MM.1S (cell line): ENCODE results near the gene CRNKL1.
A peak's percentile ranks its signal among the peaks of the same experiment; 100 is the strongest.

Experiments
- DNase-seq: peaks from one replicate; pipeline ENCODE4 v3.0.0-alpha.2; 2015
- H2AFZ ChIP-seq: fragments of 300-600 bp; sonication (generic); 2 replicates; pipeline ENCODE4 v1.6.0; 2016; ENCODE audit warnings: antibody characterized with exemption, low read length
- H3F3A ChIP-seq: fragments of 300-600 bp; sonication (generic); 2 replicates; pipeline ENCODE4 v1.6.1; 2016; ENCODE audit warnings: mild to moderate bottlenecking, antibody characterized with exemption, low read length, moderate library complexity, mixed read lengths; ENCODE audit not compliant: insufficient read depth
- H3K27ac ChIP-seq: fragments of 300-600 bp; sonication (generic); 2 replicates; pipeline ENCODE4 v1.5.1; 2016; ENCODE audit warnings: mild to moderate bottlenecking, low read length
- H3K27me3 ChIP-seq: fragments of 300-600 bp; sonication (generic); replicated peaks from 2 replicates; pipeline ENCODE4 v1.6.0; 2016; ENCODE audit warnings: low read length; ENCODE audit not compliant: insufficient read depth
- H3K36me3 ChIP-seq: fragments of 300-600 bp; sonication (generic); replicated peaks from 2 replicates; pipeline ENCODE4 v1.6.1; 2016; ENCODE audit warnings: mild to moderate bottlenecking, low read length, mixed read lengths; ENCODE audit not compliant: insufficient read depth
- H3K4me1 ChIP-seq: fragments of 300-600 bp; sonication (generic); 2 replicates; pipeline ENCODE4 v1.6.1; 2016; ENCODE audit warnings: low read length, mixed read lengths
- H3K4me2 ChIP-seq: fragments of 300-600 bp; sonication (generic); 2 replicates; pipeline ENCODE4 v1.6.0; 2016; ENCODE audit warnings: low read depth, low read length
- H3K4me3 ChIP-seq: fragments of 300-600 bp; sonication (generic); 2 replicates; pipeline ENCODE4 v1.5.1; 2016; ENCODE audit warnings: low read length, mixed read lengths
- H3K79me2 ChIP-seq: fragments of 300-600 bp; sonication (generic); 2 replicates; pipeline ENCODE4 v1.6.1; 2016; ENCODE audit warnings: mixed run types, low read length, mixed read lengths
- H3K9ac ChIP-seq: fragments of 300-600 bp; sonication (generic); 2 replicates; pipeline ENCODE4 v1.6.1; 2016; ENCODE audit warnings: low read length, mixed read lengths
- H3K9me2 ChIP-seq: fragments of 300-600 bp; sonication (generic); replicated peaks from 2 replicates; pipeline ENCODE4 v1.6.1; 2016; ENCODE audit warnings: mild to moderate bottlenecking, low read length, mixed read lengths; ENCODE audit not compliant: insufficient read depth
- H3K9me3 ChIP-seq: fragments of 300-600 bp; sonication (generic); replicated peaks from 2 replicates; pipeline ENCODE4 v1.6.1; 2016; ENCODE audit warnings: mild to moderate bottlenecking, low read length, mixed read lengths; ENCODE audit not compliant: insufficient read depth
- H4K20me1 ChIP-seq: fragments of 300-600 bp; sonication (generic); 2 replicates; pipeline ENCODE4 v1.6.1; 2016; ENCODE audit warnings: mild to moderate bottlenecking, low read length, moderate library complexity, mixed read lengths; ENCODE audit not compliant: insufficient read depth
- CTCF ChIP-seq: fragments of 300-600 bp; sonication (generic); IDR thresholded peaks from 2 replicates; pipeline ENCODE4 v1.5.1; 2016; ENCODE audit warnings: antibody characterized with exemption, low read length, mixed read lengths
- EZH2 ChIP-seq: fragments of 300-600 bp; sonication (generic); optimal IDR thresholded peaks from 2 replicates; pipeline ENCODE3; 2017; ENCODE audit warnings: low read depth, mild to moderate bottlenecking, antibody characterized with exemption, low read length, mixed read lengths
- EZH2phosphoT487 ChIP-seq: fragments of 300-600 bp; sonication (generic); IDR thresholded peaks from 2 replicates; pipeline ENCODE4 v1.6.1; 2018; ENCODE audit warnings: antibody characterized with exemption, low read length

Gene CRNKL1

GRCh38 chr20:20023395-20023794 is 28.9 kb downstream of the CRNKL1 start:
- DNase-seq = no peak
- Histone ChIP-seq H3K27ac (peak overlapping the region; percentile 76; the same call in 1 of the 2 replicates), H3K4me2 (peak overlapping the region; percentile 68; the same call in 1 of the 2 replicates), H3K9me3 (no peaks in the 10 kb centered on the region), H3K9me2 (no peaks in the 10 kb centered on the region), H3K9ac (no peak overlapping the region), H3K4me1 (peaks cover 47% of the 10 kb centered on the region), H4K20me1 (0 out of 2 replicates have a peak, but pooled peaks cover 5% of the 10 kb centered on the region), H3K4me3 (no peak overlapping the region), H3K36me3 (no peaks in the 10 kb centered on the region; the same call in 1 of the 2 replicates), H3K79me2 (peaks cover 95% of the 10 kb centered on the region), H2AFZ (no peak overlapping the region), H3K27me3 (no peaks in the 10 kb centered on the region), H3F3A (peaks cover 21% of the 10 kb centered on the region)
- no peak for TF ChIP-seq CTCF
- no peak for TF ChIP-seq EZH2phosphoT487
- TF ChIP-seq EZH2 = no peak

GRCh38 chr20:20022498-20022897 is 29.8 kb downstream of the CRNKL1 start:
- peak overlapping the region; percentile 26; the same call in 1 of the 2 replicates for H3K9ac ChIP-seq

GRCh38 chr20:20021835-20022234 is 30.4 kb downstream of the CRNKL1 start:
- H3K9me3 ChIP-seq = no peaks in the 10 kb centered on the region

More at GRCh38 chr20:20022498-20022897, 29.8 kb downstream of the CRNKL1 start:
- peaks cover 96% of the 10 kb centered on the region for H3K79me2 ChIP-seq
- 0 out of 2 replicates have a peak, but pooled peaks cover 5% of the 10 kb centered on the region for H4K20me1 ChIP-seq
- TF ChIP-seq EZH2 (no peak), CTCF (no peak), EZH2phosphoT487 (no peak)
- peaks cover 21% of the 10 kb centered on the region for H3F3A ChIP-seq
- no peak overlapping the region for H2AFZ ChIP-seq
- no peaks in the 10 kb centered on the region for H3K27me3 ChIP-seq
- no peaks in the 10 kb centered on the region for H3K9me2 ChIP-seq
- H3K4me1 ChIP-seq = peaks cover 50% of the 10 kb centered on the region
- no peaks in the 10 kb centered on the region for H3K36me3 ChIP-seq
- peak overlapping the region; percentile 76 for H3K27ac ChIP-seq
- peak overlapping the region; percentile 68 for H3K4me2 ChIP-seq
- H3K9me3 ChIP-seq = no peaks in the 10 kb centered on the region
- DNase-seq = peak; percentile 85
- peak overlapping the region; percentile 44 for H3K4me3 ChIP-seq

More at GRCh38 chr20:20021835-20022234, 30.4 kb downstream of the CRNKL1 start:
- Histone ChIP-seq H3K27me3 (no peaks in the 10 kb centered on the region), H3F3A (peaks cover 21% of the 10 kb centered on the region), H3K9me2 (no peaks in the 10 kb centered on the region), H3K4me2 (peak overlapping the region; percentile 68), H3K9ac (no peak overlapping the region), H4K20me1 (0 out of 2 replicates have a peak, but pooled peaks cover 5% of the 10 kb centered on the region), H3K27ac (peak overlapping the region; percentile 76; the same call in 1 of the 2 replicates), H2AFZ (no peak overlapping the region), H3K36me3 (no peaks in the 10 kb centered on the region), H3K79me2 (peaks cover 93% of the 10 kb centered on the region), H3K4me1 (peaks cover 50% of the 10 kb centered on the region), H3K4me3 (peak overlapping the region; percentile 44)
- no peak for TF ChIP-seq EZH2
- TF ChIP-seq CTCF = no peak
- TF ChIP-seq EZH2phosphoT487 = no peak
- DNase-seq = no peak
